GM21619 (cell line): ENCODE data around the gene SORBS1.

ENCODE experiments used
- ATAC-seq: cut with Tn5 transposase; IDR thresholded peaks from one replicate; pipeline ENCODE4 v1.9.1; 2021; ENCODE audit not compliant: unreplicated experiment

The SORBS1 gene

GRCh38 chr10:95566136-95566535 is 5.0 kb upstream of the SORBS1 start:
- no peak for ATAC-seq

GRCh38 chr10:95565336-95565735 is 4.2 kb upstream of the SORBS1 start:
- ATAC-seq: no peak

GRCh38 chr10:95564291-95564690 is 3.1 kb upstream of the SORBS1 start:
- ATAC-seq: no peak

GRCh38 chr10:95562341-95562965 is 1.3 kb upstream of the SORBS1 start:
- no peak for ATAC-seq

- no peak for ATAC-seq
Observed at GRCh38 chr10:95561864-95562177, 650 bp upstream of the SORBS1 start.

- ATAC-seq: no peak
Observed at GRCh38 chr10:95560278-95561176, 644 bp downstream of the SORBS1 start.

GRCh38 chr10:95559896-95560277 is 1.3 kb downstream of the SORBS1 start:
- no peak for ATAC-seq

GRCh38 chr10:95559471-95559870 is 1.7 kb downstream of the SORBS1 start:
- ATAC-seq: no peak

- no peak for ATAC-seq
Observed at GRCh38 chr10:95558593-95559320, 2.4 kb downstream of the SORBS1 start.

GRCh38 chr10:95556994-95557767 is 4.0 kb downstream of the SORBS1 start:
- no peak for ATAC-seq

GRCh38 chr10:95553674-95554073 is 7.5 kb downstream of the SORBS1 start:
- no peak for ATAC-seq

- no peak for ATAC-seq
Observed at GRCh38 chr10:95552679-95553342, 8.4 kb downstream of the SORBS1 start.

- no peak for ATAC-seq
Observed at GRCh38 chr10:95550073-95550672, 11.0 kb downstream of the SORBS1 start.

GRCh38 chr10:95547791-95548435 is 13.3 kb downstream of the SORBS1 start:
- ATAC-seq: no peak

- ATAC-seq: no peak
Observed at GRCh38 chr10:95547197-95547596, 14.0 kb downstream of the SORBS1 start.

- no peak for ATAC-seq
Observed at GRCh38 chr10:95545981-95546380, 15.2 kb downstream of the SORBS1 start.

- ATAC-seq: no peak
Observed at GRCh38 chr10:95544783-95545500, 16.2 kb downstream of the SORBS1 start.

GRCh38 chr10:95543459-95543858 is 17.7 kb downstream of the SORBS1 start:
- ATAC-seq: no peak

GRCh38 chr10:95542761-95543160 is 18.4 kb downstream of the SORBS1 start:
- no peak for ATAC-seq
